Omental fat pad (tissue), 4 donors: ENCODE data around the gene OGFR. TPM values are rescaled to one million over a fixed set of nuclear protein-coding genes. Genes with fewer than 3 reads are reported as not detected.

Experiments
- ATAC-seq: fragments of 150-250 bp; one replicate; pipeline ENCODE4 v1.9.1; 2016; ENCODE audit warnings: mild to moderate bottlenecking, moderate library complexity; ENCODE audit not compliant: low FRiP score
- DNase-seq: peaks from one replicate; pipeline ENCODE4 v3.0.0-alpha.2; 2019; ENCODE audit warnings: low spot score
- total RNA-seq, 4 donors: library from RNA; depleted of rRNA; stranded (reverse); fragments of >200 nt; gene quantifications; one replicate each; pipeline ENCODE4 v1.1.0, GENCODE V29; 2016
- TF ChIP-seq, protein P1 (sequence below), 3 donors: fragments of 450-650 bp; IDR thresholded peaks; one replicate each; pipeline ENCODE4 v1.5.1; 2016 to 2017; ENCODE audit warnings: antibody characterized with exemption in 3 of 3, mild to moderate bottlenecking in 3 of 3, moderate library complexity in 2 of 3

Gene OGFR
- total RNA-seq, 4 donors from 2014 or later, result 34.0 to 84.2 (median 52.8) TPM

DNA sequence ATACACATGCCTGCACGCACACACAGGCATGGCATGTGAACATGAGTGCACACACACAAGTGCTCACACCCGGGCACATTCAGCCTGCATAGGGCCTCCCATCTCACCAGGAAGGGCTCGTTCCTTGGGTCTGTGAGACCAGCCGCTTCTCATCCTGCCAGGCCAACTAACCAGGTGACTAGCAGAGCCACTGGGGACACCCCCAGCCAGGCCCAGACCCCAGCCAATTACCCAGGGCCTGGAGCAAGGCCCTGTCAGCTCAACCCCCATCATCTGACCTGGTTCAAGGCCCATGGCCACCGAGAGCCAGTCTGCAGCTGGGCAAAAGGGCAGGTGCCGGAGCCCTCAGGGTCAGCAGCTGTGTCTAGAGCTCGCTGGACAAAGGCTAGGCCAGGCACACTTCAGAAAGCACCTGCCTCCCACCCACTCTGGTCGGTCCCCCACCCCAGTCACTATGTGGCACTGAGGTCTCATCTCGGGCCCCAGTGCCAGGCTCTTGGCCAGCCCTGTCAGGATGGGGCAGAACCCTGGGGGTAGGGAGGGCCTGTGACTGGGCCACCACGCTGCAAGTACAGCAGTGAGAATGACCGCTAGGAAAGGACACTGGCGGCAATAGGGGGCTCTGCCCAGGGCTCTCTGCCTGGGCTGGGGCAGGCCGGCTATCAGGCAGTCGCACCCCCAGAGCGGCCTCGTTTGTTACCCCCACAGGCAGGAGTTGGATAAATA is 35.1 kb upstream of the OGFR start:
- DNase-seq, result no peak
- TF ChIP-seq, protein P1, sequence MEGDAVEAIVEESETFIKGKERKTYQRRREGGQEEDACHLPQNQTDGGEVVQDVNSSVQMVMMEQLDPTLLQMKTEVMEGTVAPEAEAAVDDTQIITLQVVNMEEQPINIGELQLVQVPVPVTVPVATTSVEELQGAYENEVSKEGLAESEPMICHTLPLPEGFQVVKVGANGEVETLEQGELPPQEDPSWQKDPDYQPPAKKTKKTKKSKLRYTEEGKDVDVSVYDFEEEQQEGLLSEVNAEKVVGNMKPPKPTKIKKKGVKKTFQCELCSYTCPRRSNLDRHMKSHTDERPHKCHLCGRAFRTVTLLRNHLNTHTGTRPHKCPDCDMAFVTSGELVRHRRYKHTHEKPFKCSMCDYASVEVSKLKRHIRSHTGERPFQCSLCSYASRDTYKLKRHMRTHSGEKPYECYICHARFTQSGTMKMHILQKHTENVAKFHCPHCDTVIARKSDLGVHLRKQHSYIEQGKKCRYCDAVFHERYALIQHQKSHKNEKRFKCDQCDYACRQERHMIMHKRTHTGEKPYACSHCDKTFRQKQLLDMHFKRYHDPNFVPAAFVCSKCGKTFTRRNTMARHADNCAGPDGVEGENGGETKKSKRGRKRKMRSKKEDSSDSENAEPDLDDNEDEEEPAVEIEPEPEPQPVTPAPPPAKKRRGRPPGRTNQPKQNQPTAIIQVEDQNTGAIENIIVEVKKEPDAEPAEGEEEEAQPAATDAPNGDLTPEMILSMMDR (IDR thresholded peaks at IDR 0.05), result no peak

DNA sequence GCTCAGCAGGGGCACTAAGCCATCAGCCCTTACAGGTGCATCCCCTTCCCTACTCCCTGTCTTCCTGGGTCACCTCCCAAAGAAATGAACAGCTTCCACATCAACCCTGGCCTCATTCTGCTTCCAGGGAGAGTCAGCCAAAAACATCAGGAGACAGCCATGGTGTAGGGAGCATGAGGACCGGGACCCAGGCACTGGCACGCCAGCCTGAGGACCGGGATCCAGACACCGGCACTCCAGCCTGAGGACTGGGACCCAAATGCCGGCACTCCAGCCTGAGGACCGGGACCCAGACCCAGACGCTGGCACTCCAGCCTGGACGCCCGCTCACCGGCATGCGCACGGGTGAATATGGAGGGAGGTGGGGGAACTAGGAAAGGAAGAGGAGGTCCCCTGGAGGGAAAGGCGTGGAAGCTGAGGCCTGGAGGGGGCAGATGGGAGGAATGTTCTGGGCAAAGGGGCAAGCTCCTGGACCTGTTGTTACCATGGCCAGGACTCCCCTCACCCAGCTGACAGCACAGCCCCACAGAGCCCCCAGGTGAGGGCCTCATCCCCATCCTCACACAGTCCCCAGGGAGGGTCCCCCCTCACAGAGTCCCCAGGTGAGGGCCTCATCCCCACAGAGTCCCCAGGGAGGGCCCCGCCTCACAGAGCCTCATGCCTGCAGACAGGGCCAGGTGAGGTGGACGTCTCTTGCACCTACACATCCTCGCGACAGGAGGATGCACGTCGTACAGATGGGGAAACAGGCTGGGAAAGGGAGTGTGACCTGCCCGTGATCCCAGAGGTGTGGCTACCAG is 34.3 kb upstream of the OGFR start:
- DNase-seq (no peak), ATAC-seq (no peak)
- TF ChIP-seq, protein P1 (IDR thresholded peaks at IDR 0.05), result no peak

More for the DNA sequence above, 35.1 kb upstream of the OGFR start:
- ATAC-seq, result no peak

DNA sequence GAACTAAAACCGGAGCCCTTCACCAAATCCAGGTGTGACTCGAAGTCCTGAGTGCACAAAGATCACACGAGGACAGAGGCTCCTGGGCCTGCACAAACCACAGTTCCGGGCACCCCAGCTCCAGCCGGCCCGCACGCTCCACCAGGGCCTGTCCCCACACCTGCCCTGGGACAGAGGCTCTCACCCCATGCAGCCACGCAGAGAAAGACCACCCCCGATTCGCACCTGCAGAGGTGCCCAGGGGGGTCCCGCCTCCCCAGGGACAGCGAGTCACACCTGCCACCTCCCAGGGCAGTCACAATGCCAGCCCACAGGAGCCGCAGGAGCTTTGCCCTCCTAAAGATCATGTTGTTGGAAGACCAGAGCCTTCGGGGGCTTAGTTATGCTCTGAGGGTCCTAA is 33.7 kb upstream of the OGFR start:
- DNase-seq (no peak), ATAC-seq (no peak)
- TF ChIP-seq, protein P1 (IDR thresholded peaks at IDR 0.05), result no peak

DNA sequence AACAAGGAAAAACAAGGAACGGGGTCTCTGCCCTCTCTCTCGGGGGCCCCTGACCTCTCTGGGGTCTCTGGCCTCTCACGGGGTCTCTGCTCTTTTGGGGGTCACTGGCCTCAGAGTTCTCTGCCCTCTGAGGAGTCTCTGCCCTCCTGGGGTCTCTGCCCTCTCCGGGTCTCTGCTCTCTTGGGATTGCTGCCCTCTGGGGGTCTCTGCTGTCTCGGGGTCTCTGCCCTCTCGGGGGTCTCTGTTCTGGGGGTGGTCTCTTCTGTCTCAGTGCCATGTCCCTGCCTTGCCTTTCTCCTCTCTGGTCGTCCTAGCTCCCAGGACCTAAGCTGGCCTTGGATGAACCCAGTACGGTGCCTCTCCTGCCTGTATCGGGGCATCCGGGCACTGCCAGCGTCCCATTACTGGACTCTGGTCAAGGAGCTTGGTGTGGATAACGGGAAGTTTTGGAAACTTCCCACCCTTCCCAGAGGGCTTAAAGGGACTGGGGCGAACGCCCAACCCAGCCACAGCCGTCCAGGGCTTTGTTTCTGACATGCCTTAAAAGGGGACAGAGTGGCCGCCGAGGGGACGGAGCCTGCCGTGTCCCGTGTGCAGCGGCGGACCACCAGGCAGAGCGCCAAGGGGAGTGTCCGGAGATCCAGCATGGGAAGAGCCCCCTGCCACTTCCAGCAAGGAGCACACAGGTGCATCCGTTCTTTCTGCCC is 33.1 kb upstream of the OGFR start:
- TF ChIP-seq, protein P1 (IDR thresholded peaks at IDR 0.05), result no peak
- DNase-seq (no peak), ATAC-seq (no peak)

DNA sequence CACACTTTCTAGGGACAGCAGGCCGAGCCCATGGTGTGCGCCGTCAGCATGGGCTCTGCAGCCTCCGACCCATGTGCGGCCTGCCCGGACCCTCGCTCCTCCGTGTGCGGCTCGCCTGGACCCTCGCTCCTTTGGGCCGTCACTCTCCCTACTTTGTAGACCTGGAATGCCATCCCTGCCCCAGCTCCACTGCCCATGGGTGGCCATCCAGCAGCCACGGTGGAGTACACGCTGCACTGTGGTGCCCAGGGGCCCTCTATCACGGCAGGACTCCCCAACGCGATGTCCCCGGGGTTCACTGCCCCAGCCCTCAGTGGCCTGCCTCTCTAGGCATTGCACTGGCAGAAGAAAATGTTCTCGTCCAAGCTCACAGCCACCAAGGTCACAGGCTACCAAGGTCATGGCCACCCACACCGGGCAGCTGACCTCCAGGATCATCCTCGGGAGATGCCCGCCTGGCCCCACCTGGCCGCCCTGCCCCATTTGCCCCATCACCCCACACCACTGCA is 32.5 kb upstream of the OGFR start:
- ATAC-seq, result no peak
- TF ChIP-seq, protein P1 (IDR thresholded peaks at IDR 0.05), result no peak
- DNase-seq, result no peak

DNA sequence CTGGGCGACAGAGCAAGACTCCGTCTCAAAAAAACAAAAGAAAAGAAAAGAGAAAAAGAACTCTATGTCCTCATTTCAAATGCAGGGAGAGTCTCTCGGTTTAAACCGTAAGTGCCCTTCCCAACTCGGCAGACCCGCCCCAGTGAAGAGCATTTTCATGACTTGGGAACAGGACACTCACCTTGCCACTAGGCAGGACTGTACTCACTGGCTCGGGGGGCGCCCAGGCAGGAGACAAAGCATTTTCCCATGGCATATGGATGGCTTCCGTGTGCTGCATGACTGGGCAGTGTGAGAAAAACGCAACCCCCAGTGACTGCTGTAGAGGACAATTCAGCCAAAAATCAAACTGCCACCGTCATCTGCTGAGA is 32.0 kb upstream of the OGFR start:
- DNase-seq, result no peak

More for the DNA sequence above, 32.0 kb upstream of the OGFR start:
- TF ChIP-seq, protein P1 (IDR thresholded peaks at IDR 0.05), result no peak
- no peak for ATAC-seq
